GDM1 (cell line): ENCODE data around the gene FKBP6.
"Not testable (repeated sequence)": the region's sequence is repeated elsewhere in the genome, so short reads cannot be mapped to it uniquely, and the experiment has no call there.

ENCODE experiments used
- DNase-seq: peaks from one replicate; lab custom pipeline; 2025; lab: John Stamatoyannopoulos, UW

FKBP6 gene

DNA sequence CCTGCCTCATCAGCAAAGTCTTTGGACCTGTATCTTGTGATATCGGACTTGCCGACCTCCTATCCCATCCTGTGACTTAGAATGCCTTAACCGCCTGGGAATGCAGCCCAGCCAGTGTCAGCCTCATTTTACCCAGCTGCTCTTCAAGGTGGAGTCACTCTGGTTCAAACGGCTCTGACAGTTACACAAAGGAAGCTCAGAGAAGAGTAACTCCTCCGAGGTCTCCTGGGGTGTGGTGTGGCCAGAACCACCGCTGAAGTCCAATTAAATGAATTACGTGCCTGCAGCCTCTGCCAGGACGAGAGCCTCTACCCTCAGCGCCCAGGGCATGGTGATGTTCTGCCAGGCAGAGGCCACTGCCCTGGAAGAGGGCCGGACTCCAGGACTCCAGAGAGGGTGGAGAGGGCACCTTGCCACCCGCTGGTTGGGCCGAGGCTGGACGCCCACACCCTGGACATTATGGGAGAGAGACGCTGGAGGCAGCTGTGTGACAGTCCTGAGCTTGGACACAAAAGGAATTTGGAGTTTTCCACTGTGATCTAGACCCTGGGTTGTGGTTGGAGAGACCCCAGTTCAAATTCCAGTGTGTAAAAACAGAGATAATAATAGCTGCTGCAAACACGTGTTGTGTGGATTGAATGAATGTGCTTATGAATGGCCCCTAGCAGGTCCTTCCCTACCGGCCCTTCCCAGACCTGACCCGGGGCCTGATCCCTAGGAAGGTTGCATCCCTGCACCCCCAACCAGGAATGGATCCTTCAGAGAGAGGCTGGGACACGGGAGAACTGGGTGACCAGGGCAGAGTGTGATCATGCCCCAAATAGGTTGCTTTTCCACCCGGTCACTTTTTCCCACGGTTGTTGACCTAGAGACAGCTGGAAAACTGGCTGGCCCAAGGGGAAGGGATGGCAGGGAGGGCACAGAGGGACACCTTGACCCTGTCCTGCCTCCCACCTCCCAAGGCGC, 67.9 kb downstream of the FKBP6 start:
- DNase-seq = no peak

GRCh38 chr7:73397521-73398281, 69.7 kb downstream of the FKBP6 start:
- no peak for DNase-seq

DNA sequence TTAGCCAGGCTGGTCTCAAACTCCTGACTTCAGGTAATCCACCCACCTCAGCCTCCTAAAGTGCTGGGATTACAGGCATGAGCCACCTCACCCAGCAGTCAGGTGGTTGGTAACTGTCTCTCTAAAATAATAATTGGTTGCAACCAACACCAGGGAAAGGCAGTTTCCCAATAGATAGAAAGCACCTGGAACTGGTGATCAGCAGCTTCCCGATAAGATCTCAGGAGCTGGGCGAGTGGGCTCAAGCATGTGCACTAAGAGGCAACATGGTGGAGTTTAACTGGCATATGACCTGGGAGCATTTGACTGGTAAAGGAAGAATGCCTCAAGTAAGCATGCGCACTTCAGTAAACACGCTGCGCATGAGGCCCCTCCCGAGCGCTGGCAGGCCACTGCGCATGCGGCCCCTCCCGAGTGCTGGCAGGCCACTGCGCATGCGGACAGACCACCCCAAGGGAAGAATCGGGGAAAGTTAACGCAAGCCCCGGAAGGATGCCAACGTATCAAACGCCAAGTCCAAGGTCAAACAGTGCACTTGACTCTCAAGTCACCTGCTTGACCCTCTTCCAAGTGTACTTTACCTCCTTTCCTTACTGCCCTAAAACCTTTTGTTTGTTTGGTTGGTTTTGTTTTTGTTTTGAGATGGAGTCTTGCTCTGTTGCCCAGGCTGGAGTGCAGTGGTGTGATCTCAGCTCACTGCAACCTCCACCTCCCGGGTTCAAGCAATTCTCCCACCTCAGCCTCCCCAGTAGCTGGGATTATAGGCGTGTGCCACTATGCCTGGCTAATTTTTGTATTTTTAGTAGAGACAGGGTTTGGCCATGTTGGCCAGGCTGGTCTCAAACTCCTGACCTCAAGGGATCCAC, 71.5 kb downstream of the FKBP6 start:
- not testable (repeated sequence) for DNase-seq

- not testable (repeated sequence) for DNase-seq
These were observed 76.9 kb downstream of the FKBP6 start for GRCh38 chr7:73404860-73405259.
